T-helper 22 cell (primary cell): Measurements from ENCODE around the gene BTN1A1.
"Not testable (repeated sequence)": the region's sequence is repeated elsewhere in the genome, so short reads cannot be mapped to it uniquely, and the experiment has no call there.

Source experiments
- DNase-seq: peaks from one replicate; pipeline ENCODE4 v3.0.0-alpha.2; 2020; ENCODE audit warnings: low read depth

Gene BTN1A1

GRCh38 chr6:26516481-26517427 lies 16.7 kb downstream of the BTN1A1 start:
- no peak for DNase-seq

- no peak for DNase-seq
These were observed 19.3 kb downstream of the BTN1A1 start for GRCh38 chr6:26519359-26519758.

GRCh38 chr6:26520237-26520849 lies 20.2 kb downstream of the BTN1A1 start:
- DNase-seq, result no peak

- DNase-seq, result peak; percentile 80
These were observed 20.9 kb downstream of the BTN1A1 start for GRCh38 chr6:26520850-26521599.

GRCh38 chr6:26521600-26522391 lies 21.7 kb downstream of the BTN1A1 start:
- peak; percentile 53 for DNase-seq

- DNase-seq, result not testable (repeated sequence)
These were observed 22.6 kb downstream of the BTN1A1 start for GRCh38 chr6:26522486-26523228.

GRCh38 chr6:26524314-26524713 lies 24.2 kb downstream of the BTN1A1 start:
- DNase-seq, result not testable (repeated sequence)

GRCh38 chr6:26524722-26525370 lies 24.7 kb downstream of the BTN1A1 start:
- DNase-seq, result no peak

GRCh38 chr6:26525838-26526237 lies 25.7 kb downstream of the BTN1A1 start:
- no peak for DNase-seq

GRCh38 chr6:26526928-26527327 lies 26.8 kb downstream of the BTN1A1 start:
- no peak for DNase-seq

GRCh38 chr6:26530203-26530602 lies 30.1 kb downstream of the BTN1A1 start:
- no peak for DNase-seq

GRCh38 chr6:26531897-26532296 lies 31.8 kb downstream of the BTN1A1 start:
- DNase-seq, result no peak

GRCh38 chr6:26532699-26533531 lies 32.8 kb downstream of the BTN1A1 start:
- DNase-seq, result peak; percentile 72

GRCh38 chr6:26533532-26533931 lies 33.4 kb downstream of the BTN1A1 start:
- DNase-seq, result no peak

- no peak for DNase-seq
These were observed 34.8 kb downstream of the BTN1A1 start for GRCh38 chr6:26534681-26535465.

- no peak for DNase-seq
These were observed 36.6 kb downstream of the BTN1A1 start for GRCh38 chr6:26536571-26537159.

GRCh38 chr6:26537160-26537845 lies 37.2 kb downstream of the BTN1A1 start:
- peak; percentile 79 for DNase-seq
